C1 segment of cervical spinal cord (tissue), 14 donors: ENCODE data around the gene TMEM167A.

ENCODE experiments used
- DNase-seq, 14 donors: peaks; one replicate each; lab custom pipeline; 2025; lab: John Stamatoyannopoulos, UW

Gene TMEM167A

GRCh38 chr5:83076742-83077661, at the start of gene TMEM167A, which contains the start of gene XRCC4:
Gene TMEM167A (minus strand): TSS chr5:83077394. CDS start chr5:83077323, 71 bp downstream.
Gene XRCC4 (plus strand): TSS chr5:83077547. CDS start chr5:83104920, 27,373 bp downstream.
- DNase-seq = peak; percentile 37 to 99 (median 94)

- DNase-seq = no peak
Observed at GRCh38 chr5:83126501-83126900, 49.3 kb upstream of the TMEM167A start.

- DNase-seq = no peak
Observed at GRCh38 chr5:83125560-83125959, 48.4 kb upstream of the TMEM167A start.

- DNase-seq = no peak
Observed at GRCh38 chr5:83124593-83124992, 47.4 kb upstream of the TMEM167A start.

GRCh38 chr5:83118976-83119375, 41.8 kb upstream of the TMEM167A start:
- no peak for DNase-seq

GRCh38 chr5:83118471-83118870, 41.3 kb upstream of the TMEM167A start:
- no peak for DNase-seq

GRCh38 chr5:83115816-83116215, 38.6 kb upstream of the TMEM167A start:
- DNase-seq = no peak

- no peak for DNase-seq
Observed at GRCh38 chr5:83109380-83109779, 32.2 kb upstream of the TMEM167A start.

- no peak for DNase-seq
Observed at GRCh38 chr5:83107692-83108420, 30.7 kb upstream of the TMEM167A start.

- DNase-seq = no peak
Observed at GRCh38 chr5:83104021-83104420, 26.8 kb upstream of the TMEM167A start.

GRCh38 chr5:83102364-83102980, 25.3 kb upstream of the TMEM167A start:
- no peak for DNase-seq

GRCh38 chr5:83101514-83101913, 24.3 kb upstream of the TMEM167A start:
- no peak for DNase-seq

GRCh38 chr5:83099445-83099844, 22.3 kb upstream of the TMEM167A start:
- DNase-seq = no peak

- DNase-seq = no peak
Observed at GRCh38 chr5:83099001-83099400, 21.8 kb upstream of the TMEM167A start.

GRCh38 chr5:83097689-83098231, 20.6 kb upstream of the TMEM167A start:
- DNase-seq = no peak

- no peak for DNase-seq
Observed at GRCh38 chr5:83096660-83097339, 19.6 kb upstream of the TMEM167A start.

- no peak for DNase-seq
Observed at GRCh38 chr5:83095957-83096539, 18.9 kb upstream of the TMEM167A start.

- DNase-seq = no peak
Observed at GRCh38 chr5:83095163-83095956, 18.2 kb upstream of the TMEM167A start.

GRCh38 chr5:83093692-83094091, 16.5 kb upstream of the TMEM167A start:
- DNase-seq = no peak

- DNase-seq = no peak
Observed at GRCh38 chr5:83092619-83093018, 15.4 kb upstream of the TMEM167A start.
